H54 (cell line): ENCODE measurements around the gene CELSR1.

Experiments
- DNase-seq: peaks from one replicate; pipeline ENCODE4 v3.0.0; 2011; ENCODE audit warnings: low spot score, mixed read lengths; ENCODE audit not compliant: insufficient read length
- FAIRE-seq: peaks from 3 replicates; lab custom pipeline; 2011; peaks lifted over from hg19 to GRCh38; lab: Jason Lieb, UNC
- POLR2A ChIP-seq: IDR thresholded peaks from 2 replicates; pipeline ENCODE4 v1.6.1; 2011; ENCODE audit warnings: low read depth, mild to moderate bottlenecking, low read length

Gene CELSR1

GRCh38 chr22:46338636-46339035, 198.8 kb downstream of the CELSR1 start:
- DNase-seq, result no peak
- no peak for TF ChIP-seq POLR2A
- FAIRE-seq, result no peak

GRCh38 chr22:46337870-46338269, 199.6 kb downstream of the CELSR1 start:
- DNase-seq (no peak), FAIRE-seq (no peak)
- TF ChIP-seq POLR2A, result no peak

- FAIRE-seq, result no peak
- no peak for TF ChIP-seq POLR2A
- no peak for DNase-seq
Observed at GRCh38 chr22:46336119-46337078, 201.0 kb downstream of the CELSR1 start.

- DNase-seq, result peak; percentile 86
- FAIRE-seq, result no peak
- peak; percentile 82 for TF ChIP-seq POLR2A
Observed at GRCh38 chr22:46335201-46336118, 202.0 kb downstream of the CELSR1 start, which contains the start of gene TRMU. Gene TRMU (plus strand): TSS chr22:46335714. CDS start chr22:46335765, 51 bp downstream.

- DNase-seq, result no peak
- no peak for TF ChIP-seq POLR2A
- FAIRE-seq, result no peak
Observed at GRCh38 chr22:46331496-46331895, 205.9 kb downstream of the CELSR1 start.

GRCh38 chr22:46330426-46330825, 207.0 kb downstream of the CELSR1 start:
- FAIRE-seq (no peak), DNase-seq (no peak)
- TF ChIP-seq POLR2A, result no peak

- FAIRE-seq, result no peak
- no peak for TF ChIP-seq POLR2A
- DNase-seq, result no peak
Observed at GRCh38 chr22:46329616-46330015, 207.8 kb downstream of the CELSR1 start.

GRCh38 chr22:46328797-46329196, 208.6 kb downstream of the CELSR1 start:
- FAIRE-seq (no peak), DNase-seq (no peak)
- TF ChIP-seq POLR2A, result no peak

- DNase-seq (no peak), FAIRE-seq (no peak)
- TF ChIP-seq POLR2A, result no peak
Observed at GRCh38 chr22:46327691-46328465, 209.5 kb downstream of the CELSR1 start.

- FAIRE-seq (no peak), DNase-seq (no peak)
- no peak for TF ChIP-seq POLR2A
Observed at GRCh38 chr22:46326066-46326680, 211.2 kb downstream of the CELSR1 start.

GRCh38 chr22:46323162-46323561, 214.3 kb downstream of the CELSR1 start:
- TF ChIP-seq POLR2A, result no peak
- FAIRE-seq (no peak), DNase-seq (no peak)

GRCh38 chr22:46322711-46323110, 214.7 kb downstream of the CELSR1 start:
- no peak for TF ChIP-seq POLR2A
- FAIRE-seq (no peak), DNase-seq (no peak)
